ENCODE measurements around the gene ASB7.
"Not testable (repeated sequence)": the region's sequence is repeated elsewhere in the genome, so short reads cannot be mapped to it uniquely, and the experiment has no call there.

The ASB7 gene, protein sequence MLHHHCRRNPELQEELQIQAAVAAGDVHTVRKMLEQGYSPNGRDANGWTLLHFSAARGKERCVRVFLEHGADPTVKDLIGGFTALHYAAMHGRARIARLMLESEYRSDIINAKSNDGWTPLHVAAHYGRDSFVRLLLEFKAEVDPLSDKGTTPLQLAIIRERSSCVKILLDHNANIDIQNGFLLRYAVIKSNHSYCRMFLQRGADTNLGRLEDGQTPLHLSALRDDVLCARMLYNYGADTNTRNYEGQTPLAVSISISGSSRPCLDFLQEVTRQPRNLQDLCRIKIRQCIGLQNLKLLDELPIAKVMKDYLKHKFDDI

DNA sequence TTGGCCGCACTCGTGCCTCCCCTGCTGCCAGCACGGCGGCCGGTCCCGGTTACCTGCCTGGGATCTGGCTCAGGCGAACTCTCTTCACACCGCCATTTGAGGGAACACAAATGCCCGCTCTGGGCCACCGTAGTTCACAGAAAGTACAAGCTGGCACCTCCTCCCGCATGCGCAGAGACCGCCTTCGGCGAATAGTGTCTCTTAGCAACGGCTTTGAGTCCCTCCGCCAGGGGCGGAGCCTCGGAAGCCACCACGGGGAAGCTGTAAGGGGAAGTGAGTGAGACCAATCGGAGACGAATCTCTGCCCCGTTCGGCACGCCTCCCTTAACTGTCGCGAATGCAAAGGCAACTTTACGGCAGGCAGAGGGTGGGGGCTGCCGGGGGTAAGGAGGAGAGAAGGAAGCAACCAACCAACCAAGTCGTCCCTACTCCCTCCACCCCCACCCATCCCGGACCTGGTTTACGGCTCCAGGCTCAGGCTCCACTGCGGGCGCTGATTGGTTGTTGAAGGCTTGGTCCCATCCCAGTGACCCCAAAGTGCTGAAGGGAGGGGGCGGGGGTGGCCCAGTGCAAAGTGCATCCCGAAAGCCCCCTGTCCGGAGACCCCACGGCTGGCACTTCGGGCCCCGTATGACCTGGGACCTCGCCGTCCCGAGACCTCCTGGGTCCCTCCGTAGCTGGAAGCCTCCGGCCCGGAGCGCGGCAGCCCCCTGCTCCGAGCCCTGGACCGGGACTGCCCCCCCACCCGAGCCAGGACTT lies at the start of gene ASB7, which contains the start of gene LINS1:
Gene ASB7 (plus strand): TSS at position 526 of the 759 bp plus-strand sequence. CDS start 9,628 bp downstream, outside the sequence.
Gene LINS1 (minus strand): TSS at position 121 of the 759 bp plus-strand sequence. CDS start 21,342 bp downstream, outside the sequence.
- FAIRE-seq, result peak; percentile 99

DNA sequence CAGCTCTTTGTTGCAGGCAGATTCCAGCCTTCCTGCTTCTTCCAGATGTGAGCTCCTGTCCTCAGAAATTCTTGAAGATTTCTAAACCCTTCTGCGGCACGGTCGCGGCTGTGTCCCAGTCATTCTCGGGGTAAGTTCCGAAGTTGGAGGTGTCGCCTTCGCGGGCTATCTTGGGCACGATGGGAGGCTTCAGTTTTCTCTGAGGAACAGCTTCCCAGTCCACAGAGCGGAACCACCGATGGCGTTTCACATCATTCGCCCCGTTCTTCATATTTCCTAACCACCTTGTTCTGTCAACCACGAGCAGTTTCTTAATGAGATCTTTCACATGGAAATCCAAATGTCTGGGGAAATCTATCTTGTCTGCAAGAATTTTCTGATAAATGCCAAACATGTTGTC lies 48.9 kb upstream of the ASB7 start:
- FAIRE-seq, result no peak

DNA sequence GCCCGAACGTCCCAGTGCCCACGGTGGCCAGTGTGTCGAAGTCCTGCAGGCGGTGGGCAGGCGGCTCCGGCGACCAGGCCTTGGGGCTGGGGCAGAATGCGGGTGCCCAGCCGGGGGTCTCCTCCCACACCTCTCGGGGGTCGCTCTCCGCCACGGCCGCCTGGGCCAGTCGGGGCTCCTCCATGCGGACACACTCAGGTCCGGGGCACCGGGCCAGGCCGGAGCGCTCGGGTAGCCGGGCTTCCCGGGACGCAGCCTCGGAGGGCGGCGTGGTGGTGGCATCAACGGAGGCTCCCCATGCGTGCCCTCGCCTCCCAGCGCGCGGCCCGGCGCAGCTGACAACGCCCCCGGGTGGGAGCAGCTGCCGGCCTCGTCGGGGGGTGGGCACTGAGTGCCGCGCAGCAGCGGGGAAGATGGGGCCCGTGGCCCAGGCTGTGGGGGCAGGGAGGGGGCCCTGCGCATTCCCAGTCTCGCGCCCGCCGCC lies 43.6 kb upstream of the ASB7 start:
- FAIRE-seq, result no peak

DNA sequence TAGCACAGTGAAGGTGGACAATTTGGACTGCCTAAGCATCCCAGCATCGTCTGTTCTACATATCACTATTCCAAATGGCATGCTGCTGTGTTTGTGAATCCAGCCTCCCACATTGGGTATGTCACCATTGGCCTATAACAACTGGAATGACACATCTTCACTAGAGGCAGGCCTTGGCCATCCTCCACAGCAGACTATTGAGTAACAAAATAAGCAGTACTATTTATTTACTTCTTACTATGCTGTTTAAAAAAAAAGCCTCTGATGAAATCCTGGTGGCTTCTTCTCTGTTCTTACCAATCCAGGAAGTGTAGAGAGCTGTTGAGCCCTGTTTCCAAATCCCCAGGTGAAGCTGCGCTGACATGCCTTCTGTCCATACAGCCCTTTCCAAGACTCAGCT lies 43.1 kb upstream of the ASB7 start:
- FAIRE-seq, result no peak

DNA sequence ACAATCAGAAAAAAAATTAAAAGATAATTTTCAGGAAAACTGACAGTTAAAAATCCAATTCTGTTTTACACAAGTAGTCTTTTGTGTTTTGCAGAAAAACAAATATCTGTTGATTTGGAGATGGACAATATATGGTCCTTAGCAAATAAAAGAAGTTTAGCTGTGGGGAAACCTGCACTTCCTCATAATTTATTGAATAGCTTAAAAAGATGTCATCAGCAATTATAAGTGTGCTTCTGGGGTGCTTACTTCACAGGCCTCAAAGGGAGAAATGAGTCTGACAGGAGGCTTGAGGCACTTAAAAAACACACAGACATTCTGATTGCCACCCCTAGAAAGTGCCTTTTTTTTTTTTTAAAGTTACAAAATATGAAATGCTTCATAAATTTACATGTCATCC lies 42.1 kb upstream of the ASB7 start:
- FAIRE-seq, result no peak

DNA sequence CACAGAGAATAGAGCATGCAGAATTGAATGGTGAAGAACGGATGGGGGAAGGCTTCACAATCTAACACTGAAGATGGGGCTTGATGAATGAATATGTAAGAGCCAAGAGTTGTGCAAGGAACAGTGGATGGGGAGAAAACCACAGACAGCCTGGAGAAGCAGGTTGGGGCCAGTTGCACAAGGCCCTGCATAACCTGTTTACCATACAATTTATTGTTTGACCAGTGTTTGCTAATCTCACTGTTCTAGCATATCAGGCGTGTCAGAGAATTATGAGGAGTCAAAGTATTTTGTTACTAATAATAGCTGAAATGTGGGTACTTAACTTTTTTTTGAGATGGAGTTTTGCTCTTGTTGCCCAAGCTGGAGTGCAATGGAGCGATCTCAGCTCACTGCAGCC lies 36.8 kb upstream of the ASB7 start:
- no peak for FAIRE-seq

DNA sequence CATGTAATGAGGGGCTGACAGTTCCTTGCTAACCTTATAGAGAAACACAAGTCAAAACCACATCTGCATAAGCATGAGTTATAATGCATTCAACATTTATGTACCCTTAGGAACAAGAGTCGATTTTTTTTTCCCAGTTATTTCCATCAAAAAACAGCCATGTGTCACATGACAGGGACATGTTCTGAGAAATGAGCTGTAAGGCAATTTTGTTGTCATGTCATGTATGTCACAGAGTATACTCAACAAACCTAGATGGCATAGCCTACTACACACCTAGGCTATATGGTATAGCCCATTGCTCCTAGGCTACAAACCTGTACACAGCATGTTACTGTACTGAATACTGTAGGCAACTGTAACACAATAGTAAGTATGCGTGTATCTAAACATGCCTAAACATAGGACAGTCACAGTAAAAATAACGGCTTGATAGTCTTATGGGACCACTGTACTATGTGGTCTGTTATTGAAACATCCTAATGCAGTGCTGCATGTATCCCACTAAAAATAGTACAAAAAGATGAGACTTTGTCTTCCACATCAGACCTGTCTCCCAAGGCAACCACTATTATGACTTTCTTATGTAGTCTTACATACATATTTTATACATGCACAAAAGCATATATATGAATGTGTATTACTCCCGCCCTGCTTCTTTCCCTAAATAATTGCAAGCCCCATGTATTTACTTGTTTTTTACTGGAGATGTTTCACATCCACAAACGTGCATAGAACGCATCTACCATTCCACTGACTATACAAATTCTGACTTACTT lies 35.4 kb upstream of the ASB7 start:
- FAIRE-seq, result no peak

DNA sequence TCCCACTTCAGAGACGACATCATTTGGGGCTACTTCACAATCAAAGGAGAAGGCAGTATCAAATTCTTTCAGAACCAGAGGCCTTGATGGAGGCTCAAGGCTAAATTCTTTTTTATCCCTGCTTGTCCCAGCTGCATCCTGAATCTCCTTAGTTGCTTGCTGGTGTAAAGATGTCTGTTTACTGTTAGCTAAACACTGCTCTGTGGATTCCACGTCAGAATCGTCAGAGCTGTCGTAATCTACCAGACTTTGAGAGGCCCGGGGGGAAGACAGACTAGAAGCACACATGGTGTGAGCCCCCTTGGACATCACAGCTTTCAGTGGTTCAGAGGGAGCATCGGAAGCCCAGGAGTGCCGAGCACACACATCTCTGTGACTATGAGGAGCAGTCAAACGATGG lies 33.0 kb upstream of the ASB7 start:
- FAIRE-seq, result no peak

DNA sequence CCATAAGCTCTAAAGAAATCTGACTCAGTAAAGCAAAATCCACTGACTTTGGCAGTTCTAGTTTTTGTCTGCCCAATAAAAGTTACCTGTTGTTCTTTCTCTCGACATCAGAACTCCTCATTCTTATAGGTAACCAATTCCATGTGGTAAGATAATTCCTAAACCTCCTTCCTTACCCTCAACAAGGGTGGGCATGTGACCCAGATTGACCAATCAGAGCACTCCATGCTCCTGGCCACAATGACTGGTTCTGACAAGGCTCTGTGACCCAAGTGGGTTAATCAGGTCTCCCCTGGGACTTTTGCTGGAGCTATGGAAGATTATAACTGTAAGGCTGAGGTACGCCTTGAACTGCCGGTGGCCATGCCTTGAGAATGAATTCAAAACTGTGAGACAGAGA lies 32.1 kb upstream of the ASB7 start:
- FAIRE-seq, result no peak

DNA sequence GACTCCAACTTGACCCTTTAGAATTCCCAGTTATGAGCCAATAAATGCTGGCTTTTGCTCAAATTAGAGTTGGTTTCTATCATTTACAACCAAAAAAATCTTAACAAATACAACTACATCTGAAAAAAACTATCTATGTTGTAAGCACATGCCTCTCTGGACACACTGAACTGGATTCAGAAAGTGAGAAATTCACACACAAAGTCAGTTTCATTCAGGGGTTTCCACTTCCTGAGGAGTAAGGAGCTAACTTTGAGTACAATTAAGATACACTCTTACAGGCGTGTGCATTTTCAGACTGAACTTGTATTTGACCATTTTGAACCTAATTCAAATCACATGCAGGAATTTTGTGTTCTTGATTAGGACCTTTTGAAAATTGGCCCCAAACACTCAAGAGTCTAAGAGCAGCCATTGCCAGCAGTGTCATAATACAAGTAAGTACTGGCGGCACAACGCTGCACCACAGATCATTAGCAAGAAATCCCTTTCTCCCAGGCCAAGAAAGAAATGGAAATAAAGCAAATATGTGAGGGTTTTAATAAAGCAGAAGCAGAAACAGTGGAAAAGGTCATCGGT lies 31.6 kb upstream of the ASB7 start:
- no peak for FAIRE-seq

DNA sequence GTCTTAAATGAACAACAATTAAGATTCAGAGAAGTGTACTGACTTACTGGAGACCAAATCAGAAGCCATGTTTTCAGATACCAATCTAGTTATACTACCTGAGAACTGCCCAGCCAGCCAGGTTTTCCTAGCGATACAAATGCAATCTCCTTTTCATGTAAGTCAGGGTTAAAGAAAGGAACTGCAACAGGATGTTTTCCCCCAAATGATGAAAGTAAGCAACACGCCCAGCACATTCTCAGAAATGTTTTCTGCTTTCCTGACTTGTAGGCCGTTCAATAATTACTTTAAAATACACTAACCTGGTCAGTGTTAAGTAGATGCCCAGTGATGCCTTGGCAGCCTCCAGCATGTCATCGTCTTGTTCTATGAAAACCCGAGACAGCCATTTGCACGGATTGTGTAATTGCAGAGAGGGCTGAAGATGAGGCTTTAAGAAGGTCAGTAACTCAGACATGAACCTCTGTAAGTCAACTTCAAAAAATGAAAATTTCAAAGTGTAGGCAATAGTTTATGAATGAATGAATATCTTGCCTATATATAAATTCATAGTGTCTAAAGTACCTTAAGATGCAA lies 30.7 kb upstream of the ASB7 start:
- FAIRE-seq, result no peak

DNA sequence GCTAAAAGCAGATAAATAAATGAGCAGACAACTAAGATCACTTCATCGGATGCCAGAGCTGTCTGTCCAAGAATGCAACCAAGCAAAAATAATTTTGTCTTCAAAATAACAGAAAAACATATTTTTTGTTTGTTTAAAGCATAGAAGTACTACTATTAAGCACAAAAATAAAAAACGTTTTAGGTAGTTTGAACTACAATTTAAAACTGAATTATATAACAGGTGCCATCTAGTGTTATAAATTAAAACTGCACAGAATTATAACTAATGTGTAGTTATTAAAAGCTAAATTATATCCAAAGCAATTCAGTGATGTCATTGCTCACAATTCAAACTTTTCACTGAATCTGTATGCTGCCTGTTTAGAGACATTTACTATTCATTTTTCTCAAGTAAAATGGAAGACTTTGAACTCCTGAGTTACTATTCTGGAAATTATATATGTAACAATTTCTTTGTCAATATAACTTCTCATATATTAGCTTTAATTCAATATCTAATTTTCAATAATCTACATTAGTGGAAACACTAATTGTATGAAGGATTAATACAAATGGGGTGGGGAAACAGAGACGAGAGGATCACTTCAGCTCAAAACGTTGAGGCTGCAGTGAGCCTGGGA lies 29.9 kb upstream of the ASB7 start:
- peak; percentile 90 for FAIRE-seq

DNA sequence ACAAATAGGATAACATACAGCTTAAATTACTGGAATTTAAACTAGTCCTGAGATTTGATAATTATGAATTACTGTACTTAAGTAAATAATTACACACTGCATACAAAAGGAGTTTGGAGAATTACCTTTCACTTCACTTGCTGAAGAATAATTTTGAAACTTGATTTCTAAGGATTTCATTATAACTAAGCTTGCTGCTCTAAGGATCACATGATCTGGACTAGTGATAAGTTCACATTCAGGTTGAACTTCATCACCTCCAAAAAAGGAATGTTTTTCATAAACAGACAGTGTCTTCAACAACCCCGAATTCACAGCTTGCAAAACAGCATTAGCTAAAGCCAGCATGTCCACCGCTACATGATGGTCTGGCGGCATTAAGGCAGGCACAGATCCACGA lies 28.9 kb upstream of the ASB7 start:
- no peak for FAIRE-seq

DNA sequence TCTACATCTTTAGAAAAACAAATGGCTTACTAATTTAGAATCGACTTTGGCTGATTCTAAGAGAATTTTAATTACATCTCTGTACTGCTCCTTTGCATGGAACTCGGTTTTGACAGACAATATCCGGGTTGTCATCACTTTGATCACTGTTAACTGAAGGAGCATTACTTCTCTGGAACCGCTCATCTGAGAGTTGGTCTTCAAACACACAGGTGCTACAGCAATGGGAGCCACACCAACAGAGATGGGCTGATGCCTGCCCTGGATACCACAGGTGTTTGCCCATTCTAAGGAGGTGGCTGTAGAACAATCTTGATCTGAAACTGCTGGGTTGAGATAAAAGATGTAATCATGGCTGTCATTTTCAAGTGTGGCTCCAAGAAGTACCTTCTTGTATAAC lies 22.0 kb upstream of the ASB7 start:
- no peak for FAIRE-seq

DNA sequence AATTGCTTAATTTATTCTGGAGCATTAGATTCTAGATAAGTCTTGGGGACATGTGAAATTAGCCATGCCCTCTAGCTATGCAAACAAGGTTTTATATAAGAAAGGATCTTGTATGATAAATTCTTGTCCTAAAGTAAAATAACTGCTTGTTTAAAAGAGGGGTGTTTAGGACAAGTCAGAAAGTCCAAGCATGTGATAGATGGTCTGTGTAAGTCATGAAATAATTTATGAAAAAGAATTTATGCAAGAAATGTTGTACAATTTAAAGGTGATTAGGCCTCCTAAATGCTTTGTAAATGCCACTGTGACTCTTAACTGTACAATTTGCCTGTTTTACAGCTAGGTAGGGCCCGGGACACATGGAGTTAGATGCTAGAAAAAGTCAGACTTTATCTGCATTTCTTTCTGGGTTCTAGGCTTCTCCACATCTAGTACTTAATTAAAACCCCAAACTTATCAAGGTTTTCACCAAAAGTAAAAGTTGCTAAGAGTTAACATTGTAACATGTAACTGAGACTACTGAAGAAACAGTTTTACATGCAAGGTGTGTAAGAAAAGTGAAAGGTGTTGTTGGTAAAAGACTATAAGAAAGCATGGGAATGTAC lies 13.6 kb upstream of the ASB7 start:
- no peak for FAIRE-seq

DNA sequence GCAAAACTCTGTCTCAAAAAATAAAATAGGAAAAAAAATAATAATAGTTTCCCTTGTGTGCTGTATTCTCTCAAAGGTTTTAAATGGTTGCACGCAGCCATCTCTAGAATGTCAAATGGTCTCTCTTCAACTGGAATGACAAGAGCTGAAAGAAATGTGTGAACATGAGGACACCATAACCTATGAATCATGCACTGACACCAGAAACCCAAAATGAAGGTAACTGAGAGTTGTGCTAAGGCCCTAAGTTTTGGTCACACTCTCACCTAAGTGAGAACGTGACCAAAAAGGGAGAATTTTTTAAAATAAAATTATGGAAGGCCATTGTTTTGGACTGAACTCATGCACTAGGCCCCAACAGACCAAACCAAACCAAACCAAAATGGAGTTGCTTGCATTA lies 11.2 kb upstream of the ASB7 start:
- not testable (repeated sequence) for FAIRE-seq

DNA sequence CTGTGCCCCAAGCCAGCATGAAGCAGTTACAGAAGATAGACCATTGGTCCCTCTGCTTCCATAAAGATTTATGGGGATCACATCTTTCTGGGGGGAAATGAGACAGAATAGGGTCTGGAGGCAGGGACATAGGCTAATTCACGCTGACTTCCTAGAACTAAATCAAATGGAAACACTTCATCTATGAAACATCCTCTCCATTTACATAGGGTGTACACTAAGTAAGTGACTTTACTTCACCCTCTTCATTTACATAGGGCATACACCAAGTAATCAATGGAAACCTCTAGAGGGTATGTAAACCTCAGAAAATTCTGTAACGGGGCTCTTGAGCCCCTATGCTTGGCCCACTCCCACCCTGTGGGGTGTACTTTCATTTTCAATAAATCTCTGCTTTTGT lies 10.6 kb upstream of the ASB7 start:
- no peak for FAIRE-seq

DNA sequence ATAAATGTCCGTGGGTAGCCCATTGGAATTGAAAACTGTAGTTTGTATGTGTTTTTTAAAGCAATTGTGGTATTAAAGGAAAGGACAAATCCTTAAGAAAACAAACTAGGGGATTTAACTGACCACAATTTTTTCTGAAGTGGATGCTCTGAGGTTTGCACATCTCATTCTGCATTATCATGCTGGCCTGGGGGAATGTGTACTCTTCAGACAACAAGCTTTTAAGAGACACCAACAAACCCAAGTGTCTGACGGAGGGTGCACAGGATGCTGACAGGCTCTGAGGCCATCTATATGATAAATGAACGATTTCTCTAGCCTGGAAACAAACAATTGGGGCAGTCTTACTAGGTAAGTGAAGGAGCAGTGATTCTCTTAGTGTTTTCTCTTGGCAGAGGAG lies 9.5 kb upstream of the ASB7 start:
- FAIRE-seq, result no peak

DNA sequence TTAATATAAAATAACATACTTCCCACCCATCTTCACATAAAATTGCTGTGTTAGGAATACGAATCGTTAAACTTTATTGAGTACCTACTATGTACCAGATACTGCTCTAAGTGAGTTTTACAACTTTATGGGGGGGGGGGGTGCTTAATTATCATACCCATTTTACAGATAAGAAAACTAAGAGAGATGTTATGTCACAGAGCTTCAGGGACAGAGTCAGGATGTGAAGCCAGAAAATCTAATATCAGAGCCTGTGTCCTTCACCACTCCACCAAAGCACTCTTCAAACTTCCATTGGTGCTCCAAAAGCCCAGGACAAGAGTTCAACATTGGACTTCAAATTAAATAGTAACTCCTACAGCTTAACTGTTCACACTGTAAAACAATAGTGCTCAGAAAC lies 9.0 kb upstream of the ASB7 start:
- FAIRE-seq, result no peak

DNA sequence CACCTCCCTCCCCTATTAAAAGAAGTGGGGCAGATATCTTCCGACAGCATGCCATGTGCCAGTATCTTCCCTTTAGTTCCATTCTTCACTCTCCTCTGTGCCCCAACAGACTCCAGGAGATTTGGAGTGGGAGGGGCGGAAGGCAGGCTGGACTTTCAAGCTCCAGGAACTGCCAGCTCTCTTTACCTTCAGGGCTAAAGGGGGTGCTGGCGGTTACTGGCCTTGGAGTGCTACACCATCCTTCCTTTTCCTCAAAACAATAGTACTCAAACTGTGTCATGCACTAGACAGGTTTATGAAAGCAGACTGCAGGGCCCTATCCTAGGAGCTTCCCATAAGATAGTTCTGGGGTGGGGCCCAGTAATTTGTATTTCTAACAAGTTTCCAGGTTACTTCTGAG lies 6.4 kb upstream of the ASB7 start:
- FAIRE-seq, result no peak

DNA sequence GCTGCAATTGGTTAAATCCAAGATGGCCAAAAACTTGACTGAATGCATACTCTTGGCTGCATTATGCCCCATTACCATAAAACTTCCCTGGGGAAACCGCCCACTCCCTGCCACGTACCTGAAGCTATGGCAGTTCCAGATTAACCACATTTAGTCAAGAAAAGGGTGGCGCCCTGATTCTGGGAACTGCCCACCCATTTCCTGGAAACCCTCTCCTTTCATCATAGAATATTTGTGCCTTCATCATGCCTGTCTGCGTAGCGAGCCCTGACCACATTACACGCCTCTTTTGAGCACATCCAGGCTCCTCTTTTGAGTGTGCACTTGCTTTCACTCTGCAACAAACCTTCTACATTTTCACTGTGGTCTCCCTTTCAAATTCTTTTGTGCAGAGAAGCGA lies 5.6 kb upstream of the ASB7 start:
- FAIRE-seq, result no peak

DNA sequence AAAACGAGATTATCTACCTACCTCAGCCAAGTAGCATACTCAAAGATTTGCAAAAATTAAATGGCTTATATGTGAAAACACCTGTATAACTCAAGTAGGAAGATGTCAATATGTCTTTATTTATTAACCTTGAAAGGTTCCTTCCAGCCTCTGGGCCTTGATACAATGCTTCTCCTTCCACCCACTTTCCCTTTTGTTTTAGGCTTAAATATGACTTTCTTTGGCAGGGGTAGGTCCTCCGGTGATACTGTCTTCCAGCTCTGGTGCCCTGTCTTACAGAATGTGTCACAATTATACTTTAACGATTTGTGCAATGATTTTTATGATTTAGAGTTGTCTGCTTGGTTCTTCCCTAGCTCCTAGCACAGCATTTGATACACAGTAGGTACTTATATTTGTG lies 4.5 kb upstream of the ASB7 start:
- no peak for FAIRE-seq
